Thyroid gland (tissue), 4 donors: ENCODE data around the gene OPALIN.

ENCODE experiments used
- POLR2A ChIP-seq, 2 donors: fragments of 450-650 bp; IDR thresholded peaks; one replicate each; pipeline ENCODE4 v1.6.1; 2017; ENCODE audit warnings: antibody characterized with exemption in 2 of 2, mild to moderate bottlenecking in 2 of 2, moderate library complexity in 1 of 2
- TF ChIP-seq, protein P1 (sequence below), 6 experiments: fragments of 200-600 bp in 3 of 6; fragments of 450-650 bp in 3 of 6; sonication (generic) in 3 of 6; IDR thresholded peaks; one replicate each; pipeline ENCODE4 v1.5.1; 2016 to 2019; ENCODE audit warnings: antibody characterized with exemption in 6 of 6, mild to moderate bottlenecking in 2 of 6, inconsistent platforms in 1 of 6, moderate library complexity in 1 of 6

DNA sequence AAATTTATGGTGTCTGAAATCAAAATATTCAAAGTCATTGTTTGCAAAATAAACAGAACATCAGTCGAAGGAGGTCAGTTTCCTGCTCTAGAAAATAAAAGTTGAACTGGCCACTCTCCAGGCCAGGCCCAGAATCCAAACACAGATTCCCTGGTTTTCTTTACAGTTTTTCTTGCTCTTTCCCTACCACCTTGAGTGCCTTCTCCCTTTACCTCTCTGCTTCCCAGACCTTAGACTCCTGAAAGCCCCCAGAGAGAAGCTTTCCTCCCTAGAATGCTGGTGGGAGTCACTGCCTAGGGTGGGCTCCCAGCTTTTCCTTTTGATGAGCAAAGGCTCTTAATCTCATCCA, 48.5 kb downstream of the OPALIN start:
- TF ChIP-seq, protein P1, sequence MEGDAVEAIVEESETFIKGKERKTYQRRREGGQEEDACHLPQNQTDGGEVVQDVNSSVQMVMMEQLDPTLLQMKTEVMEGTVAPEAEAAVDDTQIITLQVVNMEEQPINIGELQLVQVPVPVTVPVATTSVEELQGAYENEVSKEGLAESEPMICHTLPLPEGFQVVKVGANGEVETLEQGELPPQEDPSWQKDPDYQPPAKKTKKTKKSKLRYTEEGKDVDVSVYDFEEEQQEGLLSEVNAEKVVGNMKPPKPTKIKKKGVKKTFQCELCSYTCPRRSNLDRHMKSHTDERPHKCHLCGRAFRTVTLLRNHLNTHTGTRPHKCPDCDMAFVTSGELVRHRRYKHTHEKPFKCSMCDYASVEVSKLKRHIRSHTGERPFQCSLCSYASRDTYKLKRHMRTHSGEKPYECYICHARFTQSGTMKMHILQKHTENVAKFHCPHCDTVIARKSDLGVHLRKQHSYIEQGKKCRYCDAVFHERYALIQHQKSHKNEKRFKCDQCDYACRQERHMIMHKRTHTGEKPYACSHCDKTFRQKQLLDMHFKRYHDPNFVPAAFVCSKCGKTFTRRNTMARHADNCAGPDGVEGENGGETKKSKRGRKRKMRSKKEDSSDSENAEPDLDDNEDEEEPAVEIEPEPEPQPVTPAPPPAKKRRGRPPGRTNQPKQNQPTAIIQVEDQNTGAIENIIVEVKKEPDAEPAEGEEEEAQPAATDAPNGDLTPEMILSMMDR (IDR thresholded peaks at IDR 0.05): no peak
- TF ChIP-seq POLR2A (IDR thresholded peaks at IDR 0.05): no peak
